Upper lobe of left lung (tissue), 6 donors: ENCODE results near the gene TCERG1. TPM values are rescaled to one million over a fixed set of nuclear protein-coding genes. Genes with fewer than 3 reads are reported as not detected.

ENCODE experiments used
- ATAC-seq, 2 donors: fragments of 200-7000 bp; cut with Tn5 transposase; one replicate each; pipeline ENCODE4 v1.9.1; 2022; ENCODE audit warnings: mild to moderate bottlenecking in 2 of 2, moderate library complexity in 2 of 2; ENCODE audit not compliant: low FRiP score in 2 of 2
- DNase-seq, 2 donors: peaks; one replicate each; pipeline ENCODE4 v3.0.0-alpha.2; 2019 to 2020
- H3K27ac ChIP-seq, 4 donors: fragments of 200-600 bp; sonication (generic); one replicate each; pipeline ENCODE4 v1.5.1; 2016 to 2019
- H3K27me3 ChIP-seq, 4 donors: fragments of 200-600 bp; sonication (generic); one replicate each; pipeline ENCODE4 v1.5.1; 2017 to 2019
- H3K36me3 ChIP-seq, 4 donors: fragments of 200-600 bp; sonication (generic); one replicate each; pipeline ENCODE4 v1.5.1; 2016 to 2019
- H3K4me1 ChIP-seq, 4 donors: fragments of 200-600 bp; sonication (generic); one replicate each; pipeline ENCODE4 v1.5.1; 2018 to 2019
- H3K4me3 ChIP-seq, 4 donors: fragments of 200-600 bp; sonication (generic); one replicate each; pipeline ENCODE4 v1.5.1; 2017 to 2019; ENCODE audit warnings: mild to moderate bottlenecking in 2 of 4, moderate library complexity in 1 of 4
- H3K9me3 ChIP-seq, 4 donors: fragments of 200-600 bp; sonication (generic); one replicate each; pipeline ENCODE4 v1.5.1; 2018 to 2019
- CTCF ChIP-seq, 6 experiments: fragments of 450-650 bp in 4 of 6; fragments of 200-600 bp in 2 of 6; sonication (generic) in 2 of 6; IDR thresholded peaks; one replicate each; pipeline ENCODE4 v1.5.1; 2016 to 2019; ENCODE audit warnings: antibody characterized with exemption in 6 of 6
- EP300 ChIP-seq, 4 donors: sonication (generic); formaldehyde crosslinking; IDR thresholded peaks; one replicate each; pipeline ENCODE4 v1.5.1; 2017; ENCODE audit warnings: antibody characterized with exemption in 4 of 4, control low read depth in 2 of 4
- POLR2A ChIP-seq, 4 donors: fragments of 450-650 bp; IDR thresholded peaks; one replicate each; pipeline ENCODE4 v1.5.1; 2016 to 2017; ENCODE audit warnings: antibody characterized with exemption in 4 of 4, mild to moderate bottlenecking in 2 of 4
- POLR2AphosphoS5 ChIP-seq, 2 donors: sonication (generic); formaldehyde crosslinking; IDR thresholded peaks; one replicate each; pipeline ENCODE4 v1.5.1; 2017; ENCODE audit warnings: antibody characterized with exemption in 2 of 2
- WGBS, 2 donors: methylation state at CpG; one replicate each; pipeline ENCODE4 v1.1.5; 2017 to 2018; 5-methylcytosine and 5-hydroxymethylcytosine counted together
- total RNA-seq, 6 donors: library from RNA; depleted of rRNA in 4 of 6; stranded (reverse); fragments of >200 nt in 4 of 6; gene quantifications; one replicate each; pipeline versions ENCODE4 v1.1.0 to v1.2.1, GENCODE V29; 2016 to 2021
- donor health status: DM: no; HTN: no; CAD: no; lungs with moderate emphysema.
- donor health status: DM: no; HTN: yes; CAD: no; lungs with severe emphysema.

Gene TCERG1
- total RNA-seq, 6 donors from 2014 or later: 34.3 to 110 (median 53.3) TPM

GRCh38 chr5:146463446-146463845, 16.3 kb downstream of the TCERG1 start:
- no peak overlapping the region for H3K27ac ChIP-seq
- 89 to 91% methylated on average over 6 of the region's 6 CpGs for WGBS, 2 donors
- TF ChIP-seq POLR2A (IDR thresholded peaks at IDR 0.05) (no peak), EP300 (IDR thresholded peaks at IDR 0.05) (no peak), POLR2AphosphoS5 (IDR thresholded peaks at IDR 0.05) (no peak), CTCF (IDR thresholded peaks at IDR 0.05) (no peak)
- peaks cover 27 to 60% (median 44%) of the 10 kb centered on the region in 4 donors for H3K36me3 ChIP-seq
- no peaks in the 10 kb centered on the region for H3K9me3 ChIP-seq
- no peaks in the 10 kb centered on the region for H3K4me1 ChIP-seq
- no peak for DNase-seq
- no peak overlapping the region for H3K4me3 ChIP-seq
- H3K27me3 ChIP-seq: no peaks in the 10 kb centered on the region
- ATAC-seq: no peak

GRCh38 chr5:146466521-146467349, 19.6 kb downstream of the TCERG1 start:
- H3K4me3 ChIP-seq: no peak overlapping the region
- DNase-seq (no peak), ATAC-seq (no peak)
- H3K9me3 ChIP-seq: no peaks in the 10 kb centered on the region
- no peaks in the 10 kb centered on the region for H3K4me1 ChIP-seq
- H3K27ac ChIP-seq: no peak overlapping the region
- TF ChIP-seq CTCF (IDR thresholded peaks at IDR 0.05) (no peak), POLR2A (IDR thresholded peaks at IDR 0.05) (no peak)
- H3K36me3 ChIP-seq: peaks cover 28 to 62% (median 40%) of the 10 kb centered on the region in 4 donors
- no peaks in the 10 kb centered on the region for H3K27me3 ChIP-seq
- 67 to 76% methylated on average over 3 of the region's 3 CpGs for WGBS, 2 donors

- Histone ChIP-seq H3K4me1 (no peaks in the 10 kb centered on the region), H3K4me3 (no peak overlapping the region), H3K27ac (no peak overlapping the region), H3K36me3 (peaks cover 36 to 65% (median 45%) of the 10 kb centered on the region in 4 donors), H3K27me3 (no peaks in the 10 kb centered on the region), H3K9me3 (no peaks in the 10 kb centered on the region)
- DNase-seq (no peak), ATAC-seq (no peak)
- 91 to 97% methylated on average over 1 of the region's 1 CpG for WGBS, 2 donors
- no peak for TF ChIP-seq POLR2A (IDR thresholded peaks at IDR 0.05)
- no peak for TF ChIP-seq EP300 (IDR thresholded peaks at IDR 0.05)
- TF ChIP-seq CTCF (IDR thresholded peaks at IDR 0.05): no peak
- no peak for TF ChIP-seq POLR2AphosphoS5 (IDR thresholded peaks at IDR 0.05)
These were observed 20.6 kb downstream of the TCERG1 start for GRCh38 chr5:146467760-146468159.

- no peak for DNase-seq
- TF ChIP-seq CTCF (IDR thresholded peaks at IDR 0.05): no peak
- TF ChIP-seq POLR2AphosphoS5 (IDR thresholded peaks at IDR 0.05): no peak
- no peak for TF ChIP-seq POLR2A (IDR thresholded peaks at IDR 0.05)
- no peak for TF ChIP-seq EP300 (IDR thresholded peaks at IDR 0.05)
- Histone ChIP-seq H3K9me3 (no peaks in the 10 kb centered on the region), H3K36me3 (peaks cover 21 to 76% (median 44%) of the 10 kb centered on the region in 4 donors), H3K27me3 (no peaks in the 10 kb centered on the region), H3K27ac (no peak overlapping the region), H3K4me1 (no peaks in the 10 kb centered on the region), H3K4me3 (no peak overlapping the region)
- no peak for ATAC-seq
- 88 to 100% methylated on average over 1 of the region's 1 CpG for WGBS, 2 donors
These were observed 26.9 kb downstream of the TCERG1 start for GRCh38 chr5:146474065-146474464.
